Measurements from ENCODE around the gene LGI4. TPM values are rescaled to one million over a fixed set of nuclear protein-coding genes. Genes with fewer than 3 reads are reported as not detected.

Gene LGI4
- polyA plus RNA-seq, 3 donors, result 2.2 to 3.0 (median 2.3) TPM

DNA sequence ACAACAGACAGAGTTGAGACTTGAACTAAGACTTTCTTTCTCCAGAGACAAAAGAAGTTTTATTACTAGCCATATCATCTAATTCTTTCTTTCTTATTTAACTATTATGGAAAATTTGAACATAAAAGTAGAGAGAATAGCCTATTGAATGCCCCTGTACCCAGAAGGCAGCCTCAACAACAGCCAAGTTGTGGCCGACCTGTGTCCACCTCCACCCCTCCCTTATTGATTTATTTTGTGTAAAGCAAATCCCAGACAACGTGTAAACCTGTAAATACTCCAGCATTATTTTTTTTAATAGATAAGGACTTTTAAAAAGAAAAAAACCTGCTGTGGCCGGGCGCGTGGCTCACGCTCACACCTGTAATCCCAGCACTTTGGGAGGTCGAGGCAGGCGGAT, 45.3 kb downstream of the LGI4 start:
- no peak for DNase-seq (ENCODE audit: low read depth in 3 of 3, low spot score in 2 of 3)

DNA sequence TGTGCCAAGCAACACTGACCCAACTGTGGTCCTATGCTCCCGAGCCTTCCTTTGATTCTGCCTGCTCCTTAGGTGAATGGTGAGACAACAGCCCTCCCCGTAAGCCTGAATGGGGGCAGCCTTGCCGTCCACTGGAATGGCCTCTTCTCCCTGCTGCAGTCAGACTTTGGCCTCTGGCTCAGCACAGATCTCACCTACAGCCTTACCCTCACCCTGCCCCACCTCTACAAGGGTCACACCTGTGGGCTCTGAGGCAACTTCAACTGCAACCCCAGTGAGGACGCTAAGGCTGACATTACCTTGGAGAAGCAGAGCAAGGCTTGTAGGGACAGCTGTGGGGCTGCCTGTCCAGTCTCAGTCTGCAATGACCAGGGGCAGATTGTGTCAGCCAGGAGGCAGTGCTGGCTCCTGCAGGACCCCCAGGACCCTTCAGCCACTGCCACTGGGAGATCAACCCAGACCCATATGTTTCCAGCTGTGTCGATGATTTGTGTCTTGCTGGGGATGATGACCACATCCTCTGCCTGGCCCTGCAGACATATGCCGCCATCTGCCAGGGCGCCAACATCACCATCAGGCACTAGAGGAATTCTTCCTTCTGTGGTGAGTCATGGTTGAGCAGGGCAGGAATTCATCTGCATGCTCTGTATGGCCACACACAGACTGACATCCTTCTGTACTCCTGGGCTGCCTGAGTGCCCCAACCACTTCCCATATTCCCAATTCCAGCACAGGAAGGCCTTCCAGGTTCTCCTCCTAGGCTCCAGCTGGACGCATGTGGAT, 46.5 kb downstream of the LGI4 start:
- no peak for DNase-seq (ENCODE audit: low read depth in 3 of 3, low spot score in 2 of 3)

DNA sequence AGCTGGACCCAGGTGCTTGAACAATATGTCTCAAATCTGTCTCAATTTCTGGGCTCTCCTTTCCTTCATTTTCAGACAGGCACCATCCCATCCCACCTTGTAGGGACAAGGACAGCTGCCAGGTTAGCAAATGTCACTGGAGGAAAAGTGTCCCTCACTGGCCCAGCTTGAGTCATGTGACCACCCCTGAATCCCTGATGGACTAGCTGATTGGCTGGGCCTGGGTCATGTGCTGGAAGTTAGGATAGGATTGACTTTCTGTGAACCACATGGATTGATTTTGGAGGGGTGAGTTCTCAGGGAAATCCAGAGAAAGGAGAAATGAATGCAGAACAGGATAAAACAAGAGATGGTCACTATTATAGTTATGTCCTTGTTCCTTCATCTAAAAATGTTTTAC, 47.5 kb downstream of the LGI4 start:
- DNase-seq (ENCODE audit: low read depth in 3 of 3, low spot score in 2 of 3), result no peak

DNA sequence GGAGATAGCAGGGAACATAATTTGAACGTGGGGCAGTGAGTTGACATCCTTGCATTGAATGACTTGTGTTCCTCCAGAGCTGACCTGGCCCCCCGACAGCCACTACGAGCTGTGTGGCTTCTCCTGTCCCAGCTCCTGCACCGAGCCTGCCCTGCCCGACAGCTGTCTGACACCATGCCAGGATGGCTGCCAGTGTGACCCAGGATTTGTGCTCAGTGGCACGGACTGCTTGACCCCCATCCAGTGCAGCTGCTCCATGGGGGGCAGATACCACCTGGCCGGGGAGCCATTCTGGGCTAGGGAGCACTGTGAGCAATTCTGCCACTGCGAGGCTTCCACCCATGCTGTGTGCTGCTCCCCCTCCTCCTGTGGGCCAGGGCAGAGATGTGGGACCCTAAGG, 48.4 kb downstream of the LGI4 start:
- DNase-seq (ENCODE audit: low read depth in 3 of 3, low spot score in 2 of 3), result no peak

DNA sequence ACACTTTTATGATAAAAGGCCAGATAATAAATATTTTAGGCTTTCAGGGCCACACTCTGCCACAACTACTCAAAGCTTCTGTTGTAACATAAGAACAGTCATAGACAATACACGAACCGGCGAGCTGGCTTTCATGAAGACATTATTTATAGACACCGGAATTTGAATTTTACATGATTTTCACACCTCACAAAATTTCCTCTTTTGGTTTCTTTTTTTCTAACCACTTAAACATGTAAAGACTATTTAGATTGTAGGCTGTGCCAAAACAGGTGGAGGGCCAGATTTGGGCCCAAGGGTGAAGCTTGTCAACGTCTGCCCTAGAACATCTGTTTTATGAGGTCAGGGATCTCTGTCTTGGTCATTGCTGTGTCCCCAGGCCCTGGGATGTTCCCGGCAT, 48.9 kb downstream of the LGI4 start:
- no peak for DNase-seq (ENCODE audit: low read depth in 3 of 3, low spot score in 2 of 3)

DNA sequence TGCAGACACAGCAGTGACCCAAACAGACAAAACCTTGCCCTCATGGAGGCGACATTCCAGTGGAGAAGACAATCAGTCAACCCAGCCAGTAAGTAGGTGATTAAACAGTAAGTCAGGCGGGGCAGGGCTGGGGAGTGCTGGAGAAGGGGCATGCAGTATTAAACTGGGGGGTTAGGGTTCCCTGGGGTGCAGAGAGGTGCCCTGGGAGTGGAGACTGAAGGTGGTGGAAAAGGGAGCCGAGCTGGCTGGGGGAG, 50.4 kb downstream of the LGI4 start:
- no peak for DNase-seq (ENCODE audit: low read depth in 3 of 3, low spot score in 2 of 3)

DNA sequence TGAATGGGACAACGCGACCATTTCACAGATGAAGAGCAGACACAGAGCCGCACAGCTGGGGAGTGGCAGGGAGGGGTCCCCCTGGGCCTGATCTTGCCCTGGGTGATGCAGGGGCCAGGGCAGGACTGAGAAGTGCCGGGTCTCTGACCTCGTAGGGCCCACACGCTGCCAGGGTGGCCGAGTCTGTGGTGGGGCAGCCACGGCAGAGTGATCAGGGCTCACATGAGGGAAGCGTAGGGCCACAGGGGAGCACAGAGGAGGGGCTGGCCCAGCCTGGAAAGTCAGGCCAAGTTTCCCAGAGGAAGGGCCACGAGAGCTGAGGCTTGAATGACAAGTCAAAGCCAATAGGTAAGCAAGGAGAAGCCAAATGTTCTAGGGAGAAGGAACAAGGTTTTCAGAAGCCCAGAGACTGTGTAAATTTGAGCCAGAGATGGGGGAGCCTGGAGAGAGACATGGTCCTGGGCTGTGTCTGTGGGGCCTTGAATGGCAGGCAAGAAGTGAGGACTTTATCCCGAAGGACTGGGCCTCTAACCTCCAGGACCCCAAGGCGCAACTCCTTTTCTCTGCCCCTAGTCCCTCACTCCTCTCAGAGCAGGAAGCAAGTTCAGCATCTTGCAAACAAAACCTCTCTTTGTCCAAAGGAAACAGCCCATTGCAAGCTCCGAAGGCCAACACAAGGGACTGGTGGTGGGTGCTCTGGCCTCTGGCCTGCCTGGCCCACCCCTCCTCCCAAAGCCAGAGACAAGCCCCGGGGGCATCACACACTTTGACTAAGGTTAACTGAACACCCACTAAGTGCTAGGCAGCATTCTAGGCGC, 51.0 kb downstream of the LGI4 start:
- no peak for DNase-seq (ENCODE audit: low read depth in 3 of 3, low spot score in 2 of 3)

DNA sequence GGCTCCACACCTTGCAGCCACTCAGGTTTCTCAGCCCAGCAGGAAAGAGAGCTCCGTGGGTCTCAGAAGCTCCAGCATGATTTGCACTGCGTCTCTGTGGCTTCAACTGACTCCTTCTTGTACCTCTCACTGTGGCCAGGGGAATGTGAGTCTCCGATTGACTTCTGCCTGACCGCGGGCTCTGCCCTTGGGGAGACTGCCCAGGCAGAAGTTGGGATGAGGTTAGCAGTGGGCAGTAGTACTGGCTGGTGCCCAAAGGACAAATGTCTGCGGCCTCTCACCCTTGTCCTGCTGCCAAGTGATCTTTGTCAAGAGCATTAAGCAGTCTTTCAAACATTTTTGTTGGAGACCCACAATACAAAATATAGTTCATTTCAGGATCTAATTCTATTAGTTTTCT, 53.7 kb downstream of the LGI4 start:
- DNase-seq (ENCODE audit: low read depth in 3 of 3, low spot score in 2 of 3), result no peak

DNA sequence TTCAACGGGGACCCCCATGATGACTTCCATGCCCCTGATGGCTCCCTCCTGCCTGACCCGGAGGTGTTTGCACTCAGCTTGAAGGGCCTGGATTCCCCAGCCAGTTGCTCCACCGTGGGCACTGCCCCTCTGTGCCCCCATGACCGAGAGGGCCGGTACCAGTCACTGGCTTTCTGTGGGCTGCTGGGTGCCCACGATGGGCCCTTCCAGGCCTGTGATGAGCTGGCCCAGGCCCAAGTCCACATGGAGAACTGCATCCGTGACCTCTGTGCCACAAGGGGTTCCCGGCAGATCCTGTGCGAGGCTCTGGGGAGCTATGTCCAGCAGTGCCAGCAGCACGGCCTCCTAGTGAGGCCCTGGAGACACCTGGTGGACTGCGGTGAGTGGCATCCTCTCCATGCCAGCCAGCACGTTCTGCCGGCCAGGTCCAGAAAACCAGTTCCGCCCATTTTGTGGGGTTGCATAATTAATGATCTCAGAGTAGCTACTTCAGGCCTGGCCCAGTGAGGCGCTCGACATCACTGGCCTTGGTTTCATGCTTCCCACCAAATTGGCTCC, 54.2 kb downstream of the LGI4 start:
- no peak for DNase-seq (ENCODE audit: low read depth in 3 of 3, low spot score in 2 of 3)

DNA sequence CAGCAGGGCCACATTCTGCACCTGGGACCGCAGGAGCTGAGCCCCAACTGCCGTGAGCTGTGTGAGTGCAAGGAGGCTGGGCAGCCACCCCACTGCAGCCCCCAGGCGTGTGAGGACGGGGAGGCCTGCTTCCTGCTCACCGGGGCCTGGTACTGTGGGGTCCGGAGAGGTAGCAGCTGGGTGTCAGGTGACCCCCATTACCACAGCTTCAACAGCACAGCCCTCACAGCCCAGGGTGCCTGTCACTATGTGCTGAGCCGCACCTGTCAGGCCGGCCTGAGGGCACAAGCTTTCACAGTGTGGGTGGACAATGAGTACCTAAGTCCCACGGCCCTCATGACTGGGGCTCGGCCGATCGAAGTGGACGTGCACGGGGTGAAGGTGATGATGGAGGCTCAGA, 55.0 kb downstream of the LGI4 start:
- DNase-seq (ENCODE audit: low read depth in 3 of 3, low spot score in 2 of 3), result no peak

DNA sequence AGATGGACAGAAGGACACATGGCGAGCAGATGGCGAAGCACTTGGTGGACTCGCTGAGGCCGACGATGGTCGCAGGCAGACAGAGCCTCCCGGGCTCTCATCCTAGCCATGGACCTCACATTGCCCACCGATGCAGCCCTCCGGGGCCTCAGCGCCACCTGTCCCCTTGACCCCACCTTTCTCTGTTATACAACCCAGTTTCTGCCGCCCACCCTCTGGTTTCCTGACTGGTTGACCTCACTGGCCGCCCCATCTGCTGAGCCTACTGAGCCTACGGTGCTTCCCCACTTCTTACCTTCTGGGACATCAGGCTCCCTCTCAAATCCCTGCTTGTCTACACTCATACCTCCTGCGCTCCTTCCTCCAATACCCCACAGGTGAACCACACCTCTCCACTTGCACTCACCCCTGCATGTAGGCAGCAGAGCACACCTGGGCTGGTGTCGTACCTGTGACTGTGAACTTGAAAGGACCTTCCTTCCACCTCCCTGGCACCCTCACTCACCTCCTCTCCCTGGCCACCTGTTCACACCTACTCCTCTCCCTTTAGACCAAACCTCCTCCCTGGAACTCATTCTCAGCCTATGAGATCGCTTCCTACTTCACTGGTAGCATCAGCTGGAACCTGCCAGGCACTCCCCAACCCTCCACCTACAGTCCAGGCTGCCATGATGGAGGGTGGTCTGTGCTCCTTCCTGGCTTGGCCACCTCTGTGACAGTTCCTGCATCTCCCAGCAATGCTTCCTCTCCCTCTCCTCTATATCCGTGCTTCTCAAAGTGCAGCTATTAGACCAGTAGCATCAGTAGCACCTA, 57.2 kb downstream of the LGI4 start:
- DNase-seq (ENCODE audit: low read depth in 3 of 3, low spot score in 2 of 3), result no peak

DNA sequence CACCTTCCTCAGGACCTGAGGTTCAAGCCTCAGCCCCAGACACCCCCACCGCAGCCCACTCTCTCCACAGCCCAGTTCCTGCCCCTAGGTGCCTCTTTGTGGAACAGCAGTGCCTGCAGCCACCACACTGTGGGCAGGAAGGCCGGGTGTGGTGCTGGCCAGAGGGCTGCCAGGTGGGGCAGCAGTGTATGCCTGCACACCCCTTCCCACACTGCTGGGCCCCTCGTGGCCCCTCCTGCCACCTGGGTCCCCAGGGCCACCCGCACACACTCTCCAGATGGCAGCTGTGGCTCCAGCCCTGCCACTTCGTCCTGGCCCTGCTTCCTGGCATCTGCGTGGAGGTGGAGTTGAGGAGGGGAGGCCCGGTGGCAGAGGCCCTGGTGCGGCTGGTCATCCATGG, 58.2 kb downstream of the LGI4 start:
- no peak for DNase-seq (ENCODE audit: low read depth in 3 of 3, low spot score in 2 of 3)

DNA sequence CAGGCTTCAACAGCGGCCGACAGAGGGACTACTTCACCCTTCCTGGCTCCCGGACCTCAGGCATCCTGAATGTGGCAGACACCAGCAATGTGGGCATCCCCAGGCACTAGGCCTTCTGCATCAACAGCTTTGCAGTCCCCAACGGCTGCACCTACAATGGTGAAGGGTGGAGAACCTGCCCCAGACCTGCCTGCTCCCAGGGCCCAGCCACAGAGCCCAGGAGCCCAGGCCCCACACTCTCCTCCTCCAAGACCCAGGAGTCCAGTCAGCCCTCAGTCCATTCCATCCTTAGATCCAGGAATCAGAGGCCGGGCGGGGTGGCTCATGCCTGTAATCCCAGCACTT, 58.9 kb downstream of the LGI4 start:
- DNase-seq (ENCODE audit: low read depth in 3 of 3, low spot score in 2 of 3), result no peak

DNA sequence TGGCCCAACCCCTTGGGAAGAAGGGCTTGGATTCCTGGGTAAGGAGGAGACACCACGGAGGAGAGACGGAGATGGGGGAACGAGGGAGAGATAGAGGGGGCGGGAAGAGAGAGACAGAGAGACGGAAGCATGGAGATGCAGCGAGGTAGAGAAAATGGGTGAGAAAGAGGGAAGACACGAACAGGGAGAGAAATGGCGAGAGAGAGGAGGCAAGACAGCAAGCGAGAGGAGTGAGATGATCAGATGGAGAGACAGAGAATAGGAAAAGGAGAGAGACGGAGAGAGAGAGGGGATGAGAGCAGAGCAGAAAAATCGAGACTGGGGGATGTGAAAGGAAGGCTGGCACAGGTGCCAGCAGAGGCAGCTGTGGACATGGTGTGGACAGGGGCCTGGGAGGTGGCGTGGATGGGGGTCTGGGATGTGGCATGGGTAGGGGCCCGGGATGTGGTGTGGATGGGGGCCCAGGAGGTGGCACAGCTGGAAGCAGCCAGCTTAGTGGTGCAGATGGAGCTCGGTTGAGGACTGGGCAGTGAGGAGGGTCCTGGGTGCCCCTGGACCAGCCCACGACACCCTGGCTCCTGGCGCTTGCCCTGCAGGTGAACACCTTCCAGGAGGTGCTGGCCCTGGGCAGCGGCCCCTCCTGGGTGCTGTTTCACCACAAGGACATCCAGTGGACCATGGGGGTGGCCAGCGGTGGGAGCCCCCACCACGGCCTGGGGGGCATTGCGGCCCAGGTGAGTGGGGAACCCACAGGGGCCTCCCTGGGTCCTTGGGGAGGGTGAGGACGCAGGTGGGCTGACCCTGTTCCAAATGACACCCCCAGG, 59.4 kb downstream of the LGI4 start:
- DNase-seq (ENCODE audit: low read depth in 3 of 3, low spot score in 2 of 3), result no peak

Other genes starting within 250 kb of the LGI4 start
- 1 to 10 TPM; 7.0 to 8.5 (median 7.8) TPM for gene ZNF30, start 208.2 kb downstream of the LGI4 start, polyA plus RNA-seq (ENCODE audit: insufficient read length in 3 of 3)
- gene ZNF792, start 170.8 kb downstream of the LGI4 start, polyA plus RNA-seq (ENCODE audit: insufficient read length in 3 of 3), result 1 to 10 TPM; 6.9 to 7.9 (median 7.0) TPM
- 10 to 100 TPM; 38.3 to 51.2 (median 46.1) TPM for gene GRAMD1A, start 134.7 kb downstream of the LGI4 start, polyA plus RNA-seq (ENCODE audit: insufficient read length in 3 of 3)
- gene SCN1B, start 104.6 kb downstream of the LGI4 start, polyA plus RNA-seq (ENCODE audit: insufficient read length in 3 of 3), result under 1 TPM; 0.55 to 0.92 (median 0.64) TPM
- gene HPN, start 93.3 kb downstream of the LGI4 start, polyA plus RNA-seq (ENCODE audit: insufficient read length in 3 of 3), result 100 to 1,000 TPM in 1 of 3 donors, 10 to 100 TPM in 2; 78.8 to 102 (median 83.3) TPM
- gene FXYD3, start 19.2 kb downstream of the LGI4 start, polyA plus RNA-seq (ENCODE audit: insufficient read length in 3 of 3), result 10 to 100 TPM in 2 of 3 donors, 1 to 10 TPM in 1; 7.0 to 26.7 (median 15.4) TPM
- 10 to 100 TPM; 16.1 to 22.5 (median 20.2) TPM for gene FXYD1, start 3.8 kb upstream of the LGI4 start, polyA plus RNA-seq (ENCODE audit: insufficient read length in 3 of 3)
- 1 to 10 TPM in 1 of 3 donors, under 1 TPM in 2; 0.50 to 1.0 (median 0.57) TPM for gene FXYD7, start 8.2 kb upstream of the LGI4 start, polyA plus RNA-seq (ENCODE audit: insufficient read length in 3 of 3)
- gene FXYD5, start 19.7 kb upstream of the LGI4 start, polyA plus RNA-seq (ENCODE audit: insufficient read length in 3 of 3), result 10 to 100 TPM; 19.1 to 36.7 (median 25.5) TPM
- not detected for gene FAM187B, start 93.7 kb upstream of the LGI4 start, polyA plus RNA-seq (ENCODE audit: insufficient read length in 3 of 3)
- 10 to 100 TPM; 38.5 to 52.0 (median 51.5) TPM for gene LSR, start 113.9 kb upstream of the LGI4 start, polyA plus RNA-seq (ENCODE audit: insufficient read length in 3 of 3)
- gene USF2, start 133.9 kb upstream of the LGI4 start, polyA plus RNA-seq (ENCODE audit: insufficient read length in 3 of 3), result 100 to 1,000 TPM; 160 to 166 (median 164) TPM
- under 1 TPM in 2 of 3 donors, not detected in 1; 0.06 to 0.31 TPM for gene HAMP, start 147.5 kb upstream of the LGI4 start, polyA plus RNA-seq (ENCODE audit: insufficient read length in 3 of 3)
- gene MAG, start 157.1 kb upstream of the LGI4 start, polyA plus RNA-seq (ENCODE audit: insufficient read length in 3 of 3), result 1 to 10 TPM; 1.9 to 2.7 (median 2.3) TPM
- gene CD22, start 194.1 kb upstream of the LGI4 start, polyA plus RNA-seq (ENCODE audit: insufficient read length in 3 of 3), result 1 to 10 TPM; 5.1 to 10.0 (median 8.7) TPM
- under 1 TPM; 0.22 to 0.30 (median 0.28) TPM for gene FFAR1, start 212.8 kb upstream of the LGI4 start, polyA plus RNA-seq (ENCODE audit: insufficient read length in 3 of 3)
- under 1 TPM in 2 of 3 donors, not detected in 1; 0.14 to 0.31 TPM for gene FFAR3, start 223.4 kb upstream of the LGI4 start, polyA plus RNA-seq (ENCODE audit: insufficient read length in 3 of 3)
- not detected for gene GPR42, start 236.0 kb upstream of the LGI4 start, polyA plus RNA-seq (ENCODE audit: insufficient read length in 3 of 3)

Data from right renal cortex interstitium (tissue), 3 donors.